NCI-H345 treated with DMSO at 0.1 percent for 48 hours (cell line): Measurements from ENCODE around the gene NEIL1.
"Not testable (repeated sequence)": the region's sequence is repeated elsewhere in the genome, so short reads cannot be mapped to it uniquely, and the experiment has no call there.

Source experiments
- DNase-seq: peaks from one replicate; lab custom pipeline; 2025; ENCODE audit not compliant: unreplicated experiment; lab: John Stamatoyannopoulos, UW

The NEIL1 gene

GRCh38 chr15:75371486-75371885, 24.6 kb downstream of the NEIL1 start:
- no peak for DNase-seq

DNA sequence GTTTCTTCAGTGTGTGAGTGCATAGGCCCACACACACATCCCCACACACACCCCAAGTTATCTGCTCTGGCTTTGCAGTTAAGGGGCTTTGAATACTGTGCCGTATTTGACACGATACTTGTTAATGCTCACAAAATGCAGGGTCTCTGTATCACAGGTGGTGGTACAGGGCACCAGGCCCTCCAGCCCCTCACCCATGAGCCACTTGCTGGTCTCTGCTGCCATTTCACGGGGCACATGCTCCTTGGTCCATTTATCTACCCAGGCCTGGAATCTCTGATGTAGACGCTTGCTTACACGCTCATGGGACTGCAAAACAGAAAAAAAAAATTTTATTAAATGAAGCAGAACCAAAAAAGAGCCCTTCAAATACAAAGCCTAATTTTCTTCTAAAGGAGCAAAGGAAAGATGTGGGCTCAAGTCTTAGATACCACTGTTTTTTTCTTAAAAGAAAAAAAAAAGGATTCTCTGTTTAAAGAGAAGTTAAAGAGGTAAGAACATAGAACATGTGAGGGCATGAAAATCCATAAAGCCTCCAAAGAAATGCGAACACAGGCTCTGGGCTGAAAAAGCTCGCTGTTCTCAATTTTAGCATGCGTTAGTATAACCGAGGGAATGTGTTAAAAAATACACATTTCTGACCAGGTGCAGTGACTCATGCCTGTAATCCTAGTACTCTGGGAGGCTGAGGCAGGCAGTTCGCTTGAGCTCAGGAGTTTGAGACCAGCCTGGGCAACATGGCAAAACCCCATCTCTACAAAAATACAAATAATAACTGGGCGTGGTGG, 25.3 kb downstream of the NEIL1 start:
- no peak for DNase-seq

- DNase-seq, result no peak
These were observed 33.9 kb downstream of the NEIL1 start for GRCh38 chr15:75380773-75381172.

GRCh38 chr15:75383986-75384385, 37.1 kb downstream of the NEIL1 start:
- DNase-seq, result not testable (repeated sequence)

- DNase-seq, result peak; percentile 48
These were observed 43.0 kb downstream of the NEIL1 start for GRCh38 chr15:75389791-75390382.

DNA sequence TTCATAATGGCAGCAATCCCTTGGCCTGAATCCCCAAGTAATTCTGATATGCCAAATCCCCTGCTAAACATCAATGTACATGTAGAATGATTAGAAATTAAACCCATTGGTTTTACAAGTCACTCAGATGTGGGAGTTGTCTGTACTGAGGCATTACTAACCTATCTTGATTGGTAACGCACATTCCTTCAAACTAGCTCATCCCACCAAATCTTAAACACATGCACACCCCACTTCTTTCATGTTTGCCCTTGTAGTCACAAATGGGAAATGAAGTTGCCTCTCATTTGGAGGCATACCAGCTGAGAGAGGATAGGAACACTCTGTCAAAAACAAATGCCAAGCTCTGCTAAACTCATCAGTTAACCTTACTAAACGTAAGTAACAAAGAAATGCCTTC, 50.7 kb downstream of the NEIL1 start:
- no peak for DNase-seq

DNA sequence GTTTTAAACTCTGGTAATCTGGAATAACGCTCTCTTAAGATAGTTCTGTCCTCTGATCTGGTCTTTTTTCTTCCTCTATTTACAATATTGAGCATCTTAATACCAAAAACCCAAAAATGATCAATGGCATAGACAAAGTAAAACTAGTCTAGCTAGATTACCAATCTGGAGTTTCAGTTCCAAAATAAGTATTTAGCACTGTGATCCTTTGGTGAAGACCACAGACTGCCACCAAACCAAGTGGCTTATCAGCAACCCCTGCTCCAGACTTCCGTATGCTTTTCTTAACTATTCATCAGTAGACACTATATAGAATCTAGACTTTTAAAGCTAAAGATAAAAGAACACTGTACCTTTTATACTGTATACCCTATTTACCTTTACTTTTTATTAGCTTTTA, 57.1 kb downstream of the NEIL1 start:
- no peak for DNase-seq
